Measurements from ENCODE around the gene SPRTN.

DNA sequence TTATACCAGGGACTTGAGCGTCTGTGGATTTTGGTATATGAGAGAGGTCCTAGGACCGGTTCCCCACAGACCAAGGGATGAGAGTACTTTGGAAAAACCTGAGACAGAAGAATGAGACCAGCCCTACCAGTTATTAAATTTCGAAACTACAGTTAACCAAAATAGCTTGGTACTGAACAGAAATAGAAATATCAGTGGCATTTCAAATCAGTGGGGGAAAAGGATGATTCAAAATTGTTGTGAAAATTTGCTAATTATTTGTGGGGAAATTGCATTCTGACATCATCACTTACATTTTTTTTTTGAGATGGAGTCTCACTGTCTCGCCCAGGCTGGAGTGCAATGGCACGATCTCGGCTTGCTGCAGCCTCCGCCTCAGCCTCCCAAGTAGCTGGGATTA, 8.6 kb upstream of the SPRTN start:
- TF ChIP-seq CTCF (IDR thresholded peaks at IDR 0.05) (no peak), POLR2A (IDR thresholded peaks at IDR 0.05) (no peak)
